Measurements from ENCODE around the gene ETHE1. TPM values are rescaled to one million over a fixed set of nuclear protein-coding genes. Genes with fewer than 3 reads are reported as not detected.

The ETHE1 gene
- total RNA-seq: 24.4 TPM

DNA sequence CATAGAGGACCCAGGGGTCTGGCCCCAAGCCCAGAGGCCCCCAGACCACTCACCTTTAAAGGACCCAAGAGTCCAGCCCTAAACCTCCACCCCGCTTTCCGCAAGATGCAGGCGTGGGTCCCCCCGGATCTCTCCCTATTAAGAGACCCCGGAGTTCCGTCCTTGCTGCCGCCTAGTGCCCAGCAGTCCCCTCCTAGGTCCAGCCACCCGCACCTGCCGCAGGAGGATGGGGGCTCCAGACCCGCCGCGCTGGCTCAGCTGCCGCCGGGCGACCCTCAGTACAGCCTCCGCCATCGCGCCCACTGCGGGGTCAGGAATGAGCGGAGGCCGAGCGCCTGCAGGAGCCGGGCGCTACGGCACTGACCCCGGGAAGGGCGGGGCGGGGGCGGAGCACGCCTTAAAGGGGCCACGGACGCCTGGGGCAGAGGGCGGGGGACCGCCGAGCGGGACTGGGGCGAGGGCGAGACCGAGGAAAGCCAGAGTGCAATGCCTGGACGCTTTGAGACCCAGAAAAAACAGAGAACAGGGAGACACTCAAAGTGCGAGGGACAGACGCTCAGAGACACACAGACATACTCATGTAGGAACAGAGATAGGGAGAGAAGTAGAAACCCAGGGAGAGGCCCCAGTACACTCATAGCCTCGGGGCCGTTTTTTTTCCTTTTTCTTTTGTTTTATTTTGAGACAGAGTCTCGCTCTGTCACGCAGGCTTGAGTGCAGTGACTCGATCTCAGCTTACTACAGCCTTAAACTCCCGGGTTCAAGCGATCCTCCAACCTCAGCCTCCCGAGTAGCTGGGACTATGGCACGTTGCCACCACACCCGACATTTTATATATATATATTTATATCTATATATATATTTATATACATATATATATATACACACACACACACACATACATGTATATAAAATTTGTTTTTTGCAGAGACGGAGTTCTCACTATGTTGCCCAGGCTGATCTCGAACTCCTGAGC, at the start of gene ETHE1:
Gene ETHE1, minus strand, starts transcription at position 318 of the 976 bp plus-strand sequence. Its CDS starts 24 bp downstream, at position 294.

DNA sequence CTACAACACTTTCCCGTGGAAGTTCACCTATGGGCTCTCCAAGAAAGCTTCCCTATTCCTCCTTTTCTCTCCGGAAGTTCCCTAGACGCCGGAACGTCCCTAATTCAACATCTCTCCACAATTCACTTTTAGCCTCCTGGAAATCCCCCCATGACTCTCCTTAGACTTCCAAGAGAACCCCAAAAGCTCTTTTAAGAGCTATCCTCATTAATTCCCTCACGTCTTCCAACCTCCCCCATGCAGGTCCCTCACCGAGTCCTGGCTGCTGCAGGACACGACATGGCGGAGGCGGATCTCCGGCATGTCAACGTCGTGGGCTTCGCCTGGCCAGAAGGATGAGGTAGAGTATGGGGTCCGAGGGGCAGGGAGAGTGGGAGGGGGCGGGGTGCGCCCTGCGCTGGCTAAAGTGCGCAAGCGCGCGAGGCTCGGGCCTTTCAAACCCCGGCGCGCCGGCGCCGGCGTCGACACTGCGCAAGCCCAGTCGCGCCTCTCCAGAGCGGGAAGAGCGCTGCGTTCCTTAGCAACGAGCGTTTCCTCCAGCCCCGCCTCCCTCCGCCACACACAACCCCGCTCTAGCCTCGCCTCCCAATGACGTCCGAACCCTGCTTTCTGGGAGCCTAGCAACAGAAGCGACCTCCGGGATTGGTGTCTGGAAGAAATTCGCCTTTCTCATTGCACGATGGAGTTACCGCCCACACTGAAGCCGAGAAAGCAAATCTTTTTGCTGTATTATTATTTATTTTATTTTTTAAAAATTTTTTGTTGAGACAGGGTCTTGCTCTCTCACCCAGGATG, 48.4 kb upstream of the ETHE1 start, which contains the start of the genes PINLYP and XRCC1:
Gene PINLYP, plus strand, starts transcription at position 646 of the 795 bp plus-strand sequence. CDS start 1,391 bp downstream, outside the sequence.
Gene XRCC1, minus strand, starts transcription at position 372 of the 795 bp plus-strand sequence. Its CDS starts 69 bp downstream, at position 303.

GRCh38 chr19:43532962-43533545, 6.1 kb upstream of the ETHE1 start, which contains the start of gene ZNF575:
ZNF575 (plus strand) TSS chr19:43533188; CDS start chr19:43534423, 1,235 bp downstream.

GRCh38 chr19:43504426-43505185, 22.4 kb downstream of the ETHE1 start, which contains the start of gene PHLDB3:
PHLDB3 (minus strand) TSS chr19:43504746; CDS start chr19:43504118, 628 bp downstream.

GRCh38 chr19:43465468-43466120, 61.4 kb downstream of the ETHE1 start, which contains the start of gene LYPD3:
LYPD3 (minus strand) TSS chr19:43465608; CDS start chr19:43465571, 37 bp downstream.

Other genes starting within 250 kb of the ETHE1 start
- 4.5 TPM for gene CD177, start 173.5 kb downstream of the ETHE1 start, total RNA-seq
- 0.55 TPM for gene TEX101, start 112.3 kb downstream of the ETHE1 start, total RNA-seq
- 2.9 TPM for gene LYPD3, start 61.6 kb downstream of the ETHE1 start, total RNA-seq
- 16.4 TPM for gene PHLDB3, start 22.5 kb downstream of the ETHE1 start, total RNA-seq
- 1.0 TPM for gene ZNF575, start 6.0 kb upstream of the ETHE1 start, total RNA-seq
- gene XRCC1, start 48.3 kb upstream of the ETHE1 start, total RNA-seq: 32.4 TPM
- 10.1 TPM for gene PINLYP, start 48.6 kb upstream of the ETHE1 start, total RNA-seq
- 55.9 TPM for gene IRGQ, start 68.9 kb upstream of the ETHE1 start, total RNA-seq
- 16.3 TPM for gene ZNF576, start 69.4 kb upstream of the ETHE1 start, total RNA-seq
- gene SRRM5, start 84.9 kb upstream of the ETHE1 start, total RNA-seq: not detected
- gene ZNF428, start 92.4 kb upstream of the ETHE1 start, total RNA-seq: 43.9 TPM
- 44.0 TPM for gene CADM4, start 112.6 kb upstream of the ETHE1 start, total RNA-seq
- gene PLAUR, start 143.0 kb upstream of the ETHE1 start, total RNA-seq: 9.2 TPM
- gene IRGC, start 188.9 kb upstream of the ETHE1 start, total RNA-seq: not detected
- 21.7 TPM for gene SMG9, start 227.8 kb upstream of the ETHE1 start, total RNA-seq

Data from camera-type eye (tissue), 1 donor.